Motor neuron (in vitro differentiated cells): ENCODE results near the gene ACSM3. TPM values are rescaled to one million over a fixed set of nuclear protein-coding genes. Genes with fewer than 3 reads are reported as not detected.
A peak's percentile ranks its signal among the peaks of the same experiment; 100 is the strongest.
"Not testable (repeated sequence)": the region's sequence is repeated elsewhere in the genome, so short reads cannot be mapped to it uniquely, and the experiment has no call there.

ENCODE experiments used
- ATAC-seq, 8 experiments: fragments of 200-7000 bp; cut with Tn5 transposase; replicated peaks in 6 of 8; 2 replicates each; pipeline ENCODE4 v1.8.0; 2021; ENCODE audit warnings: mild to moderate bottlenecking in 8 of 8, moderate library complexity in 8 of 8
- H3K27ac ChIP-seq, 2 donors: fragments of 250-450 bp; sonication (Bioruptor Pico); 2 replicates each; pipeline ENCODE4 v1.9.0; 2021; ENCODE audit warnings: antibody characterized with exemption in 2 of 2, mild to moderate bottlenecking in 2 of 2, moderate library complexity in 1 of 2
- H3K4me1 ChIP-seq, 2 donors: fragments of 250-450 bp; sonication (Bioruptor Pico); replicated peaks in 1 of 2; 2 replicates each; pipeline ENCODE4 v1.6.1; 2021; ENCODE audit warnings: antibody characterized with exemption in 2 of 2, mild to moderate bottlenecking in 2 of 2, moderate library complexity in 1 of 2
- H3K4me3 ChIP-seq, 5 donors: fragments of 250-450 bp; sonication (Bioruptor Pico); 2 replicates each; pipeline ENCODE4 v1.9.0; 2021; ENCODE audit warnings: antibody characterized with exemption in 5 of 5, mild to moderate bottlenecking in 5 of 5, moderate library complexity in 4 of 5
- WGBS, 10 experiments: fragments of 450-650 bp; shearing (Covaris generic); methylation state at CpG; one replicate each; pipeline ENCODE4 v1.0.0; 2022; 5-methylcytosine and 5-hydroxymethylcytosine counted together
- in situ Hi-C, 9 experiments: fragments of 400-800 bp; cut with MboI; loops; one replicate each; pipeline ENCODE4 v1.15.0; 2021; ENCODE audit warnings: low sequenced_read_pairs in 9 of 9, low pct_unique_long_range_greater_than_20kb in 2 of 9; ENCODE audit not compliant: unreplicated experiment in 9 of 9
- total RNA-seq, 8 experiments: library from RNA; unstranded; fragments of 300-600 nt; gene quantifications; 2 replicates each; pipeline versions ENCODE4 v1.2.3 to v1.2.4, GENCODE V29; 2022

The ACSM3 gene
- total RNA-seq, 8 experiments from 2014 or later, result 0.23 to 4.5 (median 1.7) TPM

GRCh38 chr16:20764448-20764847, 634 bp downstream of the ACSM3 start:
- in situ Hi-C loops, H3K4me3 ChIP-seq, H3K4me1 ChIP-seq, H3K27ac ChIP-seq, ATAC-seq: not testable (repeated sequence)
- 0 to 100% (median 67%) methylated on average over 1 of the region's 1 CpG; no CpG with 5 or more reads in 3 of the 10 experiments for WGBS, 10 experiments

GRCh38 chr16:20765732-20766131, 1.9 kb downstream of the ACSM3 start:
- no peak for ATAC-seq
- H3K27ac ChIP-seq, result no peak overlapping the region
- WGBS, 10 experiments, result 25 to 100% (median 94%) methylated on average over 1 to 2 of the region's 2 CpGs; no CpG with 5 or more reads in 1 of the 10 experiments
- no peak overlapping the region for H3K4me3 ChIP-seq
- H3K4me1 ChIP-seq, result no peaks in the 10 kb centered on the region
- in situ Hi-C loops, result no loop called here

- Histone ChIP-seq H3K4me1 (no peaks in the 10 kb centered on the region), H3K4me3 (no peak overlapping the region), H3K27ac (no peak overlapping the region)
- WGBS, 10 experiments, result 37 to 100% (median 81%) methylated on average over 2 to 5 of the region's 5 CpGs; no CpG with 5 or more reads in 3 of the 10 experiments
- in situ Hi-C loops, result no loop called here
- no peak for ATAC-seq
Observed at GRCh38 chr16:20766294-20766693, 2.5 kb downstream of the ACSM3 start.

GRCh38 chr16:20767577-20767976, 3.8 kb downstream of the ACSM3 start:
- no peak for ATAC-seq
- in situ Hi-C loops, result no loop called here
- Histone ChIP-seq H3K4me1 (no peaks in the 10 kb centered on the region), H3K27ac (no peak overlapping the region), H3K4me3 (no peak overlapping the region)

- Histone ChIP-seq H3K4me1 (no peaks in the 10 kb centered on the region), H3K4me3 (no peak overlapping the region), H3K27ac (no peak overlapping the region)
- WGBS, 10 experiments, result 29 to 100% (median 100%) methylated on average over 1 of the region's 1 CpG; no CpG with 5 or more reads in 3 of the 10 experiments
- in situ Hi-C loops, result no loop called here
- ATAC-seq, result no peak
Observed at GRCh38 chr16:20768121-20768520, 4.3 kb downstream of the ACSM3 start.

- no peak for ATAC-seq
- no peak overlapping the region for H3K4me3 ChIP-seq
- no peak overlapping the region for H3K27ac ChIP-seq
- in situ Hi-C loops, result no loop called here
- no peaks in the 10 kb centered on the region for H3K4me1 ChIP-seq
- WGBS, 10 experiments, result 0 to 100% (median 100%) methylated on average over 1 of the region's 1 CpG; no CpG with 5 or more reads in 2 of the 10 experiments
Observed at GRCh38 chr16:20768818-20769217, 5.0 kb downstream of the ACSM3 start.

GRCh38 chr16:20773679-20774078, 9.9 kb downstream of the ACSM3 start:
- no peak overlapping the region for H3K27ac ChIP-seq
- in situ Hi-C loops, result no loop called here
- 60 to 100% (median 85%) methylated on average over 1 to 3 of the region's 3 CpGs for WGBS, 10 experiments
- ATAC-seq, result no peak
- no peaks in the 10 kb centered on the region for H3K4me1 ChIP-seq
- H3K4me3 ChIP-seq, result no peak overlapping the region

- Histone ChIP-seq H3K4me1 (no peaks in the 10 kb centered on the region), H3K4me3 (no peak overlapping the region), H3K27ac (no peak overlapping the region)
- 0 to 100% (median 53%) methylated on average over 1 to 6 of the region's 7 CpGs; no CpG with 5 or more reads in 5 of the 10 experiments for WGBS, 10 experiments
- in situ Hi-C loops, result no loop called here
- ATAC-seq, result peak in 5 of 8 experiments; percentile 33 to 99 (median 95)
Observed at GRCh38 chr16:20774703-20775362, 11.0 kb downstream of the ACSM3 start.

GRCh38 chr16:20781697-20782096, 17.9 kb downstream of the ACSM3 start:
- 63 to 100% (median 71%) methylated on average over 1 of the region's 1 CpG; no CpG with 5 or more reads in 7 of the 10 experiments for WGBS, 10 experiments
- in situ Hi-C loops, result no loop called here
- no peak overlapping the region for H3K4me3 ChIP-seq
- H3K4me1 ChIP-seq, result no peaks in the 10 kb centered on the region
- no peak overlapping the region for H3K27ac ChIP-seq
- ATAC-seq, result no peak

GRCh38 chr16:20782470-20782869, 18.7 kb downstream of the ACSM3 start:
- no peaks in the 10 kb centered on the region for H3K4me1 ChIP-seq
- 20 to 100% (median 100%) methylated on average over 1 to 2 of the region's 2 CpGs; no CpG with 5 or more reads in 3 of the 10 experiments for WGBS, 10 experiments
- in situ Hi-C loops, result no loop called here
- H3K4me3 ChIP-seq, result no peak overlapping the region
- H3K27ac ChIP-seq, result no peak overlapping the region
- ATAC-seq, result peak in 1 of 8 experiments; percentile 67

GRCh38 chr16:20784204-20784603, 20.4 kb downstream of the ACSM3 start:
- in situ Hi-C loops, result no loop called here
- Histone ChIP-seq H3K4me3 (no peak overlapping the region), H3K27ac (no peak overlapping the region), H3K4me1 (no peaks in the 10 kb centered on the region)
- no peak for ATAC-seq

- Histone ChIP-seq H3K4me1 (no peaks in the 10 kb centered on the region), H3K4me3 (no peak overlapping the region), H3K27ac (no peak overlapping the region)
- no peak for ATAC-seq
- in situ Hi-C loops, result no loop called here
Observed at GRCh38 chr16:20789130-20789529, 25.3 kb downstream of the ACSM3 start.

GRCh38 chr16:20791923-20792612, 28.3 kb downstream of the ACSM3 start:
- in situ Hi-C loops, result no loop called here
- Histone ChIP-seq H3K4me3 (no peak overlapping the region), H3K4me1 (no peaks in the 10 kb centered on the region), H3K27ac (no peak overlapping the region)
- WGBS, 10 experiments, result 33 to 97% (median 81%) methylated on average over 1 to 5 of the region's 5 CpGs; no CpG with 5 or more reads in 1 of the 10 experiments
- peak in 4 of 8 experiments; percentile 29 to 75 (median 58) for ATAC-seq

GRCh38 chr16:20798364-20798763, 34.5 kb downstream of the ACSM3 start:
- no peak for ATAC-seq
- WGBS, 10 experiments, result 67 to 100% (median 88%) methylated on average over 1 to 2 of the region's 2 CpGs; no CpG with 5 or more reads in 2 of the 10 experiments
- Histone ChIP-seq H3K27ac (no peak overlapping the region), H3K4me1 (no peaks in the 10 kb centered on the region), H3K4me3 (no peak overlapping the region)
- in situ Hi-C loops, result no loop called here
